Kidney epithelial cell (primary cell): ENCODE results near the gene MS4A18. TPM values are rescaled to one million over a fixed set of nuclear protein-coding genes. Genes with fewer than 3 reads are reported as not detected.

ENCODE experiments used
- DNase-seq: peaks from one replicate; pipeline ENCODE4 v3.0.0-alpha.2; 2010; ENCODE audit warnings: low read depth
- H3K27me3 ChIP-seq: 2 replicates; pipeline ENCODE4 v1.6.0; 2011; ENCODE audit warnings: low read length; ENCODE audit not compliant: control insufficient read depth, insufficient read depth
- H3K36me3 ChIP-seq: 2 replicates; pipeline ENCODE4 v1.5.1; 2011; ENCODE audit warnings: low read length; ENCODE audit not compliant: control insufficient read depth, insufficient read depth
- H3K4me3 ChIP-seq: 2 replicates; pipeline ENCODE4 v1.5.1; 2011; ENCODE audit warnings: low read depth, mild to moderate bottlenecking, control low read depth, low read length
- CTCF ChIP-seq: IDR thresholded peaks from 2 replicates; pipeline ENCODE4 v1.5.1; 2011; ENCODE audit warnings: mild to moderate bottlenecking, moderate library complexity, low read length, control low read depth, inconsistent platforms; ENCODE audit not compliant: insufficient read depth, poor library complexity, severe bottlenecking
- total RNA-seq: library from RNA; depleted of rRNA; stranded (reverse); fragments of >200 nt; gene quantifications from 2 replicates; pipeline ENCODE4 v1.2.3, GENCODE V29; 2015

The MS4A18 gene
- total RNA-seq, 1 donor from 2014 or later: not detected

GRCh38 chr11:60788401-60789125, 64.0 kb downstream of the MS4A18 start:
- H3K27me3 ChIP-seq: no peaks in the 10 kb centered on the region
- no peaks in the 10 kb centered on the region for H3K36me3 ChIP-seq
- TF ChIP-seq CTCF: no peak
- DNase-seq: no peak
- no peak overlapping the region for H3K4me3 ChIP-seq

GRCh38 chr11:60790726-60791125, 66.2 kb downstream of the MS4A18 start:
- no peak for DNase-seq
- no peak overlapping the region for H3K4me3 ChIP-seq
- H3K27me3 ChIP-seq: no peaks in the 10 kb centered on the region
- no peak for TF ChIP-seq CTCF
- H3K36me3 ChIP-seq: no peaks in the 10 kb centered on the region

- H3K4me3 ChIP-seq: no peak overlapping the region
- TF ChIP-seq CTCF: no peak
- no peak for DNase-seq
- H3K36me3 ChIP-seq: no peaks in the 10 kb centered on the region
- H3K27me3 ChIP-seq: no peaks in the 10 kb centered on the region
Measured at GRCh38 chr11:60791153-60791933, 66.8 kb downstream of the MS4A18 start.

GRCh38 chr11:60792521-60792920, 68.0 kb downstream of the MS4A18 start:
- no peak for DNase-seq
- H3K27me3 ChIP-seq: no peaks in the 10 kb centered on the region
- no peak for TF ChIP-seq CTCF
- H3K4me3 ChIP-seq: no peak overlapping the region
- no peaks in the 10 kb centered on the region for H3K36me3 ChIP-seq

Other genes with a start within 250 kb of the MS4A18 start
- not detected in 2 replicates for gene MS4A12, start 231.9 kb upstream of the MS4A18 start, total RNA-seq
- gene MS4A13, start 209.3 kb upstream of the MS4A18 start, total RNA-seq: not detected in 2 replicates
- not detected in 2 replicates for gene MS4A8, start 25.1 kb upstream of the MS4A18 start, total RNA-seq
- not detected in 2 replicates for gene MS4A15, start 32.1 kb downstream of the MS4A18 start, total RNA-seq
- gene MS4A10, start 60.6 kb downstream of the MS4A18 start, total RNA-seq: not detected in 2 replicates
- gene CCDC86, start 117.4 kb downstream of the MS4A18 start, total RNA-seq: 53.6 and 54.5 TPM in 2 replicates
- gene PTGDR2, start 131.2 kb downstream of the MS4A18 start, total RNA-seq: not detected in 2 replicates
- gene ZP1, start 142.8 kb downstream of the MS4A18 start, total RNA-seq: not detected in 2 replicates
- 98.8 and 112 TPM in 2 replicates for gene PRPF19, start 181.9 kb downstream of the MS4A18 start, total RNA-seq
- gene TMEM109, start 189.4 kb downstream of the MS4A18 start, total RNA-seq: 64.5 and 82.0 TPM in 2 replicates
- 597 and 616 TPM in 2 replicates for gene TMEM132A, start 199.7 kb downstream of the MS4A18 start, total RNA-seq
- gene SLC15A3, start 227.5 kb downstream of the MS4A18 start, total RNA-seq: 2.3 and 2.4 TPM in 2 replicates
- 0.29 and 1.2 TPM in 2 replicates for gene CD6, start 247.0 kb downstream of the MS4A18 start, total RNA-seq